Measurements from ENCODE around the gene ASTL.

Gene ASTL

GRCh38 chr2:96130483-96130882 is 7.8 kb downstream of the ASTL start:
- no peak for DNase-seq (ENCODE audit: low spot score)

GRCh38 chr2:96129528-96130120 is 8.7 kb downstream of the ASTL start:
- DNase-seq (ENCODE audit: low spot score), result no peak

GRCh38 chr2:96128456-96128855 is 9.8 kb downstream of the ASTL start:
- DNase-seq (ENCODE audit: low spot score), result no peak

- DNase-seq (ENCODE audit: low spot score), result no peak
These were observed 13.7 kb downstream of the ASTL start for GRCh38 chr2:96124406-96125265.

- DNase-seq (ENCODE audit: low spot score), result no peak
These were observed 14.4 kb downstream of the ASTL start for GRCh38 chr2:96123936-96124335.

- no peak for DNase-seq (ENCODE audit: low spot score)
These were observed 15.0 kb downstream of the ASTL start for GRCh38 chr2:96123290-96123689.

- no peak for DNase-seq (ENCODE audit: low spot score)
These were observed 15.9 kb downstream of the ASTL start for GRCh38 chr2:96122391-96122790.

- no peak for DNase-seq (ENCODE audit: low spot score)
These were observed 16.9 kb downstream of the ASTL start for GRCh38 chr2:96121414-96121813.

GRCh38 chr2:96120991-96121390 is 17.3 kb downstream of the ASTL start:
- DNase-seq (ENCODE audit: low spot score), result no peak

GRCh38 chr2:96120091-96120720 is 18.1 kb downstream of the ASTL start:
- DNase-seq (ENCODE audit: low spot score), result no peak

GRCh38 chr2:96119389-96119751 is 18.9 kb downstream of the ASTL start:
- no peak for DNase-seq (ENCODE audit: low spot score)

- no peak for DNase-seq (ENCODE audit: low spot score)
These were observed 19.5 kb downstream of the ASTL start for GRCh38 chr2:96118698-96119388.

GRCh38 chr2:96117701-96118588 is 20.4 kb downstream of the ASTL start:
- DNase-seq (ENCODE audit: low spot score), result no peak

- peak; percentile 38 for DNase-seq (ENCODE audit: low spot score)
These were observed 21.3 kb downstream of the ASTL start for GRCh38 chr2:96116879-96117533.

GRCh38 chr2:96116424-96116878 is 21.9 kb downstream of the ASTL start, which contains the start of gene ADRA2B:
ADRA2B (minus strand) TSS chr2:96116571; CDS start chr2:96116149, 422 bp downstream.
- DNase-seq (ENCODE audit: low spot score), result no peak

GRCh38 chr2:96115631-96116423 is 22.5 kb downstream of the ASTL start:
- no peak for DNase-seq (ENCODE audit: low spot score)

- DNase-seq (ENCODE audit: low spot score), result no peak
These were observed 23.3 kb downstream of the ASTL start for GRCh38 chr2:96114903-96115581.

GRCh38 chr2:96114546-96114902 is 23.8 kb downstream of the ASTL start:
- no peak for DNase-seq (ENCODE audit: low spot score)

- no peak for DNase-seq (ENCODE audit: low spot score)
These were observed 24.4 kb downstream of the ASTL start for GRCh38 chr2:96113951-96114350.

GRCh38 chr2:96113367-96113677 is 25.0 kb downstream of the ASTL start:
- DNase-seq (ENCODE audit: low spot score), result no peak
